ENCODE results near the gene NALCN.

NALCN gene

DNA sequence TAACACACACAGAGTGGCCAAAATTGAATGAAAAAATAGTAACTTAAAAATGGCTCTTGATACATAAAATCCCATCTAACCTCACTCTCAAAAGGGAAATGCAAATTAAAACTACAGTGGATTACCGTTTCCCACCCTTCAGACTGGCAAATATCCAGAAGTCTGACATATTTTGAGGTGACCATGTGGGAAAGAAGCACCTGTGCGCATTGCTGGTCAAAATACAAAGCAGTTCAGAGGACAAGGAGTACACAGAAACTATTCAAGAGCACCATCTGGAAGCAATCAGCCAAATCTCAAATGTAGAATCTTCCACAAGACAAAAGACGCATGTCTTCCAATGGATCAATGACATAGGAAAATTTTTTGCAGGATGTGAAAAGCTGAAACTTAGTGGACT, 23.2 kb downstream of the NALCN start:
- Histone ChIP-seq H3K4me2 (ENCODE audit: low read depth, low read length, poor library complexity, severe bottlenecking) (no peak overlapping the region), H3K9me2 (replicated peaks; ENCODE audit: insufficient read depth, low read length) (no peaks in the 10 kb centered on the region), H4K20me1 (ENCODE audit: low read depth, low read length) (no peaks in the 10 kb centered on the region), H3K9ac (ENCODE audit: low read length) (no peak overlapping the region), H3K4me3 (ENCODE audit: insufficient read depth, low read length, poor library complexity, severe bottlenecking) (no peak overlapping the region), H3K36me3 (ENCODE audit: low read length) (no peaks in the 10 kb centered on the region), H3F3A (ENCODE audit: insufficient read depth) (no peaks in the 10 kb centered on the region), H3K9me3 (ENCODE audit: insufficient read depth, low read length) (no peaks in the 10 kb centered on the region), H3K79me2 (ENCODE audit: insufficient read depth, low read length) (no peaks in the 10 kb centered on the region), H3K27ac (ENCODE audit: low read depth, low read length) (no peak overlapping the region), H3K27me3 (ENCODE audit: low read length) (0 out of 2 replicates have a peak, but pooled peaks cover 2% of the 10 kb centered on the region), H2AFZ (ENCODE audit: low read depth, low read length, severe bottlenecking) (no peak overlapping the region)
- TF ChIP-seq EZH2phosphoT487 (conservative IDR thresholded peaks at IDR 0.05; ENCODE audit: low read length) = no peak
- TF ChIP-seq, protein P1, sequence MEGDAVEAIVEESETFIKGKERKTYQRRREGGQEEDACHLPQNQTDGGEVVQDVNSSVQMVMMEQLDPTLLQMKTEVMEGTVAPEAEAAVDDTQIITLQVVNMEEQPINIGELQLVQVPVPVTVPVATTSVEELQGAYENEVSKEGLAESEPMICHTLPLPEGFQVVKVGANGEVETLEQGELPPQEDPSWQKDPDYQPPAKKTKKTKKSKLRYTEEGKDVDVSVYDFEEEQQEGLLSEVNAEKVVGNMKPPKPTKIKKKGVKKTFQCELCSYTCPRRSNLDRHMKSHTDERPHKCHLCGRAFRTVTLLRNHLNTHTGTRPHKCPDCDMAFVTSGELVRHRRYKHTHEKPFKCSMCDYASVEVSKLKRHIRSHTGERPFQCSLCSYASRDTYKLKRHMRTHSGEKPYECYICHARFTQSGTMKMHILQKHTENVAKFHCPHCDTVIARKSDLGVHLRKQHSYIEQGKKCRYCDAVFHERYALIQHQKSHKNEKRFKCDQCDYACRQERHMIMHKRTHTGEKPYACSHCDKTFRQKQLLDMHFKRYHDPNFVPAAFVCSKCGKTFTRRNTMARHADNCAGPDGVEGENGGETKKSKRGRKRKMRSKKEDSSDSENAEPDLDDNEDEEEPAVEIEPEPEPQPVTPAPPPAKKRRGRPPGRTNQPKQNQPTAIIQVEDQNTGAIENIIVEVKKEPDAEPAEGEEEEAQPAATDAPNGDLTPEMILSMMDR (IDR thresholded peaks at IDR 0.05; ENCODE audit: insufficient read depth, low read length, poor library complexity, severe bottlenecking) = no peak

DNA sequence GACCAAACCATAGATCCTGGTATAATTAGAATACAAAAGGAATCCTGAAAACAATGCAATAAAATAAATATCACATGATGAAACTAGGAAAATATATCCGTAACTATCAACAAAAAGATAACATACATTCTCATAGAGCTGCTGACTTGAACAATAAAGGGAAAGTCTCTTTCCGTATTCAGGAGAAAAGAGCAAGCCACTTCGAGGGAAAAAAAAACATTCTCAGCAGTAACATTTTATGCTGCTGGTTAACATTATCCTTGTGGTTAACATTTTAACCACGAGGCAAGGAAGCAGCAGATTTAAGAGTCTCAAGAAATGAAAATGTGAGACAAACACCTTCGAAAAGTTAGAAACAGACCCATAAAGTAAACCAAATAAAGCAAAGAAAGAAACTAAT, 25.8 kb downstream of the NALCN start:
- Histone ChIP-seq H3F3A (ENCODE audit: insufficient read depth) (no peaks in the 10 kb centered on the region), H3K4me2 (ENCODE audit: low read depth, low read length, poor library complexity, severe bottlenecking) (no peak overlapping the region), H3K27me3 (ENCODE audit: low read length) (0 out of 2 replicates have a peak, but pooled peaks cover 2% of the 10 kb centered on the region), H3K9me3 (ENCODE audit: insufficient read depth, low read length) (no peaks in the 10 kb centered on the region), H3K36me3 (ENCODE audit: low read length) (no peaks in the 10 kb centered on the region), H3K9ac (ENCODE audit: low read length) (no peak overlapping the region), H2AFZ (ENCODE audit: low read depth, low read length, severe bottlenecking) (no peak overlapping the region), H4K20me1 (ENCODE audit: low read depth, low read length) (no peaks in the 10 kb centered on the region), H3K27ac (ENCODE audit: low read depth, low read length) (no peak overlapping the region), H3K4me3 (ENCODE audit: insufficient read depth, low read length, poor library complexity, severe bottlenecking) (no peak overlapping the region), H3K9me2 (replicated peaks; ENCODE audit: insufficient read depth, low read length) (no peaks in the 10 kb centered on the region), H3K79me2 (ENCODE audit: insufficient read depth, low read length) (no peaks in the 10 kb centered on the region)
- no peak for TF ChIP-seq EZH2phosphoT487 (conservative IDR thresholded peaks at IDR 0.05; ENCODE audit: low read length)
- TF ChIP-seq, protein P1 (IDR thresholded peaks at IDR 0.05; ENCODE audit: insufficient read depth, low read length, poor library complexity, severe bottlenecking) = no peak

DNA sequence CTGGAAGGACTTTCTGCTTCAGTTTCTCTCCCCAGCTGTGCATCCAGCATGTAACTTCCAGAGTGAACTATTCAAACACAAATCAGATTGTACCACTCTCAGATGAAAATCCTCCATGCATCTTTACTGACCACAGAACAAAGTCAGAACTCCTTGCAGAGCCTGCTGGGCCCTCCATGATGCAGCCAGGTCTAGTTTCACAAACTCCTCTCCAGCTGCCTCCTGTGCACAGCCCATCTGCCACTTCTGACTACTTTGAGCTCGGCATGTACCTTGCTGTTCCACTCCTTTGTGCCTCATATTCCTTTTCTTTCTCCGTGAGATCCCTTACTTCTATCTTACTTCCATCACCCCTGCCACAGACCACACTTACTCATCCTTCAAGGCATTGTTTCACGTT, 31.4 kb downstream of the NALCN start:
- Histone ChIP-seq H3K79me2 (ENCODE audit: insufficient read depth, low read length) (no peaks in the 10 kb centered on the region), H3K36me3 (ENCODE audit: low read length) (no peaks in the 10 kb centered on the region), H3K9me3 (ENCODE audit: insufficient read depth, low read length) (no peaks in the 10 kb centered on the region), H3F3A (ENCODE audit: insufficient read depth) (no peaks in the 10 kb centered on the region), H4K20me1 (ENCODE audit: low read depth, low read length) (no peaks in the 10 kb centered on the region), H3K9ac (ENCODE audit: low read length) (no peak overlapping the region), H3K9me2 (replicated peaks; ENCODE audit: insufficient read depth, low read length) (no peaks in the 10 kb centered on the region), H3K27ac (ENCODE audit: low read depth, low read length) (no peak overlapping the region), H3K4me3 (ENCODE audit: insufficient read depth, low read length, poor library complexity, severe bottlenecking) (no peak overlapping the region), H2AFZ (ENCODE audit: low read depth, low read length, severe bottlenecking) (no peak overlapping the region), H3K27me3 (ENCODE audit: low read length) (no peaks in the 10 kb centered on the region), H3K4me2 (ENCODE audit: low read depth, low read length, poor library complexity, severe bottlenecking) (no peak overlapping the region)
- no peak for TF ChIP-seq EZH2phosphoT487 (conservative IDR thresholded peaks at IDR 0.05; ENCODE audit: low read length)
- TF ChIP-seq, protein P1 (IDR thresholded peaks at IDR 0.05; ENCODE audit: insufficient read depth, low read length, poor library complexity, severe bottlenecking) = no peak

All from SU-DHL-6 (cell line).